Fibroblast of skin of right quadriceps (primary cell): Measurements from ENCODE around the gene LARP1.
"Not testable (repeated sequence)": the region's sequence is repeated elsewhere in the genome, so short reads cannot be mapped to it uniquely, and the experiment has no call there.

ENCODE experiments used
- DNase-seq: peaks from one replicate; pipeline ENCODE4 v3.0.0-alpha.2; 2013

LARP1 gene

DNA sequence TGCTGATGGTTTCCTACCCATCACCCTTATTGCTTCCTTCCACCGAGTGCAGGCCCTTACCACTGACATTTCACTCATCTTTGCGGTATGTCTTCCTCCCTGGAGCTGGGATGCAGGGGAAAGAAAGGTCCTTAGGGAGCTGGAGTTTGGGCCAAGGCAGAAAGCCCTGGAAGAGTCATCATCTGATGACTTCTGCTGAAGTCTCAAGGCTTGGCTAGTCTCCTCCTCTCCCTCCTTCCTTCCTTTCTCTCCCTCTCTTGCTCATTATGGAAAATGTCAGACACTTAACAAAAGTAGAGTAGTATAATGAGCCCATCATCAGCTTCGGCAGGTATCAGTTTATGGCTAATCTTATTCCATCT lies 40.0 kb downstream of the LARP1 start:
- no peak for DNase-seq

DNA sequence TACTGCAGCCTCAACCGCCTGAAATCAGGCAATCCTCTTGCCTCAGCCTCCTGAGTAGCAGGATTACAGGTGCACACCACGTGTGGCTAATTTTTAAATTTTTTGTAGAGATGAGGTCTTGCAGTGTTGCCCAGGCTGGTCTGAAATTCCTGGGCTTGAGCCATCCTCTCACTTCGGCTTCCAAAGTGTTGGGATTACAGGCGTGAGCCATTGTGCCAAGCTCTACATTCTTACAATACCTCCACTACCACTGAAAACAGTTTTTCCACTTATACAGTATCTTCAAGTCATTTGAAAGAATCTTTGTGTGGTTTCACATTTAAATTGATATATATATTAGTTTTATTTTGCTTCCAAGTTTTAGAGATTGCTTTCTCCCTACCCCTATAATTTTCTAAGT lies 42.6 kb downstream of the LARP1 start:
- DNase-seq, result no peak

DNA sequence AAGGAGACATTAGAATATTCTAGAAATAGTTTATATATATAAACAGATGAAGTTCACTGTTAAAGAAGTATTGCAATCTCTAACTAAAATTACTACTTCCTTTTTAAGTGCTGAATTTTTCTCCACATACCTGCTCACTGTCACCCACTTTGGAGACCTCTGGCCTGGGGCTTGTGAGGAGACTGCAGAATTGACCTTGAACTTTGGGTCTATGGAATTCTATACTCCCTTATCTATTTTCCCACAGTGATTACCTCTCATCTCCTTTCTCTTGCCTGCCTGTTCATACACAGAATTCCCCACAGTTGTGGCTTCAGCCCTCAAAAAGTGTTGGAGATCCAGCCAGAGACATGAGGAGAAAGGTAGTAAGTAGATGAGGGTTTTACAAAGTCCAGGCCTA lies 45.4 kb downstream of the LARP1 start:
- no peak for DNase-seq

DNA sequence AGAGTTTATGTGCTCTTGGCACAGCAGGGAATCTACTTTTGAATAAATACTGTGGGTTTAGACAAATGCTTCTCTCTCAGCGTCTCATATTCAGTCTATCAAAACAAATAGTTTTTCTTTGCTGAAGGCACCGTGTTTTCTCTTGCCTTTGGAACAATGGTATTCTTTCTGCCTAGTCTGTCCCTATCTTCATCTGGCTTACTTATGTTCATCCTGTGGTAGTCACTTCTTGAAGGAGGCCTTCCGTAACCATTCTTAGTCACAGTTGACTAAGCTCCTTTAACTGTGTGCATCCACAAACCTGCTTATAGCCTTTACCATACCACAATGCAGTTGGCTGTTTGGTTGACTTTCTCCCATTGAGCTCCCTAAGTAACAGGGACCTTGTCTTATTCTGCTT lies 45.9 kb downstream of the LARP1 start:
- no peak for DNase-seq

DNA sequence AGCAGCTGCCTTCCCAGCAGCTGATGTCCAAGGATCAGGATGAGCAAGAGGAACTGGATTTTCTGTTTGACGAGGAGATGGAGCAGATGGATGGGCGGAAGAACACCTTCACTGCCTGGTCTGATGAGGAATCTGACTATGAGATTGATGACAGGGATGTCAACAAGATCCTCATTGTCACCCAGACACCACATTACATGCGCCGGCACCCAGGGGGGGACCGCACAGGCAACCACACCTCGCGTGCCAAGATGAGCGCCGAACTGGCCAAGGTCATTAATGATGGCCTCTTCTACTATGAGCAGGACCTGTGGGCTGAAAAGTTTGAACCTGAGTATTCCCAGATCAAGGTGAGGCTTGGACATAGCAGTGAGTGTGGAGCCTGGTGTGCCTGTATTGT lies 46.9 kb downstream of the LARP1 start:
- no peak for DNase-seq

DNA sequence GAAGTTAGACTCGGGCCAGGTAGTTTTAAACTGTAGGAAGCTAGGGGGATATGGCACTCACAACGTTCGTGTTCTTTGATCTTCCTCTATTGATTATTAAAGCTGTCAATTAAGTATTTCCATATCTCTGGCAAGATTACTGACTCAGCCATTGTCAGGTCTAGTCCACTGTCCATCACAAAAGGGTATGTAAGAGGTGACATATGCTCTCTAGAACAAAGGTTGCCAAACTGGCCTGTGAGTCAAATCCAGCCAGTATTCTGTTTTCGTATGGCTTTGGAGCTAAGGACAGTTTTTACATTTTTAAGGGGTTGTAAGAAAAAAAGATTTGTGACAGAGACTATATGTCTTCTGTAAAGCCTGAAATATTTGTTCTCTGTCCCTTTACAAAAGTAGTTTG lies 51.0 kb downstream of the LARP1 start:
- DNase-seq, result no peak

DNA sequence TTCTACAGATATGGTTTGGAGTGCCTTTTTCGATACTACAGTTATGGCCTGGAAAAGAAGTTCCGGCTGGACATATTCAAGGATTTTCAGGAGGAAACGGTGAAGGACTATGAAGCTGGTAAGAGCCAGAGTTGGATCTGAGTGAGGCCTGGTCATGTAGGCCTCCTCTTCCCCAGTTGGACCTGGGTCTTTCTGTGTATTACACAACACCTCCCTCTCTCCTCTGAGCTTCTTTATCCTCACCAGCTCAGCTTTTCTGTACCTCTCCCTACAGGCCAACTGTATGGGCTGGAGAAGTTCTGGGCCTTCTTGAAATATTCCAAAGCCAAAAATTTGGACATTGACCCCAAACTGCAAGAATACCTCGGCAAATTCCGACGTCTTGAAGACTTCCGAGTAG lies 56.1 kb downstream of the LARP1 start:
- no peak for DNase-seq

DNA sequence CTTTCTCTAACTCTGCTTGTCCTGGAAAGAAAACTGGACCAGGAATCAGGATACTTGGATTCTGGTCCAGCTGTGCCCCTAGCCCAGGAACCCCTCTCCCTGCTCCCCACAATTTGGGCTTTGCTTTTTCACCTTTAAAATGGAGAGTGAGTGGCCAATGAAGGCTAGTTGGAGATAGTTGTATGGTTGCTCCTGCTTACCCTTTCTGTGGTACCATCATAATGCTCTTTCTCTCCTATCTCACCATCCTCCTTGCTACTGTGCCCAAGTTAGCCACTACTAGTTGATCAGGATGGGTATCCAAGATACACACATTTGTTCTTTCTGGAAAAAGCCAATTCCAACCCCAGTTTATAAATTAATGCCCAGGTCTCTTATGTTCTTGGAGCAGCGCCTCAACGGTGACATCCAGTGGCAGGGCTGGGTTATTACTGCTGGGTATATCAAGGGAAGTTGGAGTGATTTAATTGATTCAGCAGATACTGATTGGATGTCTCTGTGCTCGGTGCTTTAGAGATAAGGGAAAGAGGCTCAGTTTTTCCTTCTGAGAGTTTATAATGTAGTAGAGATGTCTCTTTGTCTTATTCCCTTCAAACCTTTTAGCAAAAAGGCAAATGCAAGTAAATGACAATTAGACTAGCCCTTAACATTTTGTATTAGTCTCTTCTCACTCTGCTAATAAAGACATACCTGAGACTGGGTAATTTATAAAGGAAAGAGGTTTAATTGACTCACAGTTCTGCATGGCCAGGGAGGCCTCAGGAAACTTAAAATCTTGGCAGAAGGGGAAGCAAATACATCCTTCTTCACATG lies 56.7 kb downstream of the LARP1 start:
- DNase-seq, result peak; percentile 57

DNA sequence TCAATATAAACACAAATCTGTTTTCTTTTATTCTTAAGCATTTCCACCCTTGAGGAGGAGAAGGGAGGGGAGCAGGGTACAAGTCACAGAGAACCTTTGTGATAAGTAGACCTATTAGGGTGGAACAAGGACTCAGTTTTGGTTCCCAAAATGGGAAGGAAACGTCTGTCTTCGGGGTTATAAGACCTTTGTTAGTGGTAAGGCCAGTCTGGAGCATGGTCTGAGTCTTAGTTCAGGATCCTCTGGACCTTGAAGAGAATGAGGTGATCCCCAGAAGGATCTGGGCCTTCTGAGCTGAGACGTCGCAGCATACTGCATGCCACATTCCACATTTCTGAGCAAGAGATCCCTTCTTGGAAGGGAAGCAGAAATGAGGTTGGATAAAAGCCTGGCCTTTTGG lies 58.0 kb downstream of the LARP1 start:
- no peak for DNase-seq

DNA sequence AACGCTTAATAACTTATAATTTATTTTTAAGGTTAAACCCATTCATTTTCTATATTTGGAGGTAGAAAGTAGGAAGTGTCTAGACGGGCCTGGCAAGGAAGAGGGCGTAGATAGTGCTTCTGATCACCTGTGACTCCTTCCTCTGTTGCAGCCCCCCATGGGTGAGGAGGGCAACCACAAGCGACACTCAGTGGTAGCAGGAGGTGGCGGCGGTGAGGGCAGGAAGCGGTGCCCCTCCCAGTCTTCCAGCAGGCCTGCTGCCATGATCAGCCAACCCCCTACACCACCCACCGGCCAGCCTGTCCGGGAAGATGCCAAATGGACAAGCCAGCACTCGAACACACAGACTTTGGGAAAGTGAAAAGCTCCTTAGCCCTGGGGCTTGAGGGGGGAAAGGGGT lies 58.6 kb downstream of the LARP1 start:
- DNase-seq, result no peak

DNA sequence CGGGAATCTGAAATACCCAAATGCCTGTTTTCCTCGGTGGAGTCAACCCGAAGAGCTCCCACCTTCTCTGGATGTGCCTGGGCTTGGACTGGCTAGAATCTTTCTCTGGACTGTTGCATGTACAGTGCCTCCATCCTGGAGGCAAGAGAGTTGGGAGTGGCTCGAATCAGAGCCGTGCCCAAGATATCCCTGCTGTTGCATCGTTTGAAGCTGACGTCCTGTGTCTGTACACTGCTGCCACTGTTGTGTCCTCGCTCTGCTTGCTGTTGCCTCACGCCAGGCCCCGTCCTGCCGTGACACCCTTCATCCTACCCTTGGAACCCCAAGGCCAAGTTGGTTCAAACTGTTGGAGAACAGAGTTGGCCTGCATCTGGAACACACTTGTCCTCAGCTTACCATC lies 59.8 kb downstream of the LARP1 start:
- DNase-seq, result no peak

DNA sequence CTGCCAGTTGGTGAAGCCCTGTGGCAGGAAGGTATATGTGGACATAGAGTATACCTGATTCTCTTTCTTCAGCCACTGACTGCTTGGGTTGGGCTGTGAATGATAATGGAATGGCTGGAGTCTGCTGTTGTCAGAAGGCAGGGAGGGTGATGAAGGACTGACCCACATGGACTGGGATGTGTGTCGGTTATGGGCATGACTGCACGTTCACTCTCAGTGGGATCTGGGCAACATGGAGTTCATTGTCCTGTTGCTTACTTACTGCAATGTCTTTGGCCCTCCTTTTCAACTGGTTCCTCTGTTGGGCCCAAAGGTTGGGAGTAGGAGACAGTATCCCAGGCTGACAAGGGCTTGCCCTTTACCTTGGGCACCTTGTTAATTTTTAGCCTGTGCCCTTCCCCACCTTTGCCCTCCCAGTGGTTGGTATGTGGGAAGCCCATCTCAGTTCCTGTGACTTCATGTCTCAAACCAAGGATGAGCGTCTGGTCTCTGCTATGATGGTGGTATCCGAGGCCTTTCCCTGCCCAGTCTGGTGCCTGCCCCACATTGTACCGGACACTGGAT lies 60.6 kb downstream of the LARP1 start:
- DNase-seq, result no peak

DNA sequence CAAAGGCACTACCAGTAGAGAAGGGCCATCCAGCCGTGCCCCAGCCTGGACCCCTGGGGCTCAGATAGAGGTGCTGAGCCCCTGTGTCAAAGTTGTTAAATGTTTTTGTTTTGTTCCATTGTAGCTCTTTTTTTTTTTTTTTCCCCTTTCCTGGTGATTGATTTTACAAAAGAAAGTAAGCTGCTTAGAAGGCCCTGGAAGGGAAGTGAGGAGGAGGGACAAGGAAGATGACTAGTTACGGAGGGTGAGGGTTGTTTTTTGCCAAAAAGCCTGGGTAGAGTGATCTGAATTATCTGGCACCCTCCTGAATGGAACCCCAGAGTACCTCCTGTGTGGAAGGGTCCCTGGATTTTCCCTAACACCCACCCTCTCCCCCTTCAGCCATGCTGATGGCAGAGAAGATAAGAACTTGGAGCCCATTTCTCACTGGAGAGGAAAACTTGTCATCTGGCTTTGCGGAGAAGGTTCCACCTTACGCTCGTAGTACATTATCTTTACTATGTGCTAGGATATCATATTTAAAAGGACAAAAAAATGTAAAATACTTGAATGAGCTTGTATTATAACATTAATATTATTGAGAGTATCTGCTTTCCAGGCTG lies 61.8 kb downstream of the LARP1 start:
- no peak for DNase-seq

DNA sequence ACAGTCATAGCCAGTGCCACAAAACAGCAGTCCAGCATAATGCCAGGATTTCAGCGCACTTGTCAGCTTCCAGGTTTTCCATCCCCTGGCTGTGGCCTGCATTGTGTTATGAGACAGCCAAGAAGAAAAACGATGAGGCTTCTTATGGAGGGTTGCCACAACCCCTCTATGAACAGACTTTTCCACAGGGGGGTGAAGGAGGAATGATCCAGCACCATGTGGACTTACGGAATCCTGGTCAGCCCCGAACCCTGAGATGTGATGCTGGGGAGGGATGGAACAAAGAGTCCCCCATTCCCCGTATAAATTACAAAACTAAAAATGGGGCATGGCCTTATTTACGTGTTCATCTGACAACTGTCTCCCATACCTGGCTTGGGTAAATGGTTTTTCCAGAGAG lies 62.6 kb downstream of the LARP1 start:
- DNase-seq, result no peak

DNA sequence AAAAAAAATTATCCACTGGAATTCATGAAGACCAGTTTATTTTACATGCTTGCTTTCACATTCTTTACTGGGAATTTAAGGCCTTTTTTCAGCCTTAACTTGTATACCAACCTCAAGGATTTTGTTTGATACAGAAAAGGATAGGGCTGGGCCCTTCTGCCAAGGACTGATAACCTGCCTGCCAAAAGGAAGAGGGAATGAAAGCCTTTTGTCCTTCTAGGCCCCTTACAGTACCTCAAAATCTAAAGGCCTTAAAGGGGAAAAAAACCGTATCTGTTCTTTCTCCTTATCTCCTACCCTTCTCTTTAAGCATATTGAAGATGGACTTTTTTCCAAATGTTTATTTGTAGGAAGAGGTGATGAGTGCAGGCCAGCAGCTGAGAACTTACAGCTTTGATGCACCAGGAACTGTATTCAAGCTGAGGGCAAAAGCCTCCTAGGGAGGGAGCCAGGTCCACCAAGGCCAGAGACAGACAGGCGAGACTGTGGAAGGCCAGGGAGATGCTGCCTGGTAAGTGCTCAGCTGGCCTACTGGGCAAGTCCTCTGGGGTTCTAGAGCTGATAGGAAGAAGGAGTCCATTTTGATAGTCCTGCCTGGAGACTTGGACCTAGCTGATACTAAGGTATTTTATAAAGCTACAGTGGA lies 63.4 kb downstream of the LARP1 start:
- no peak for DNase-seq

DNA sequence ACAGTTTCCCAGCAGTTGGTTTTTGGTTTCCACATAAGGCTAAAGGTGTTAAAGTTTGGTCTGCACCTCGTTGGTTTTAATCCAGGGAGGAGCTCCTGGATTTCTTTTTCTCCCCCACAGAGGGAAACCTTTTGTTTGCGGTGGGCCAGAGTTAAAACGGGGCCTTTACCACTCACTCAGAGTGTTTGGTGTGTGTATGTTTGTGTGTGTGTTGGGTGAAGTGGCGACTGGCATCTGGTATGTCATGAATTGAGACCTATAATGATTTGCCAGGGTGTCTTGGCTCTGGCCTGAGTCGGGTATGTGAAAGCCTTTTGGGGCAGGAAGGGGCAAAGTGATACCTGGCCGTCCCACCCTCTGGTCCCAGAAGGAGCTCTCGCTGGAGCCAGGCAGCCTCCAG lies 64.4 kb downstream of the LARP1 start:
- DNase-seq, result no peak

DNA sequence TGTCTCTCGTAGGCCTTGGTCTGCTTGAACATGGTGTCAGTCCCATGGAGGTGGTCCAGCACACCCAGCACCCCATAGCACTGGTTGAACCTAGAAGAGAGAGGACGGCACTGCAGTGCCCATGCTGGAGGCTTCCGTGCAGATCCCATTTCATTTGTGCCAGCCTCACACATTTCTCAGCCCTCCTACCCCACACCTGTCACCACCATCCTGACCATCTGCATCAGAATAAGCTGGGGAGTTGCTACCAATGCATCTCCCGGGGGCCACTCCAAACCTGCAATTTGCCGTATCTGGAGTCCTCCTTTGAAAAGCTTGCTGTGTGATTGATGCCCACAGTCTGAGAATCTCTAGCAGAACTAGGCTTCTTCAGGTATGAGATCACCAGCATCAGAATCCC lies 65.2 kb downstream of the LARP1 start:
- no peak for DNase-seq

DNA sequence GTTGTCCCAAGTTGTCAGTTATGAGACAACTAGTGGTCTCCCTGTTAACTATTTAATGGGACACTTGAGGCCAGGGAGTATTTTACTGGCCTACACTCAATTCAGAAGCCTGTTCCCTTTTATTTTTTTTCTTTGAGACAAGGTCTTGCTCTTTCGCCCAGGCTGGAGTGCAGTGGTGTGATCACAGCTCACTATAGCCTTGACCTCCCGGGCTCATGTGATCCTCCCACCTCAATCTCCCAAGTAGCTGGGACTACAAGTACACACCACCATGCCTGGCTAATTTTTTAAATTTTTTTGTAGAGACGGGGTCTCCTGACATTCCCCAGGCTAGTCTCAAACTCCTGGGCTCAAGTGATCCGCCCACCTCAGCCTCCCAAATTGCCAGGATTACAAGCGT lies 67.7 kb downstream of the LARP1 start:
- DNase-seq, result not testable (repeated sequence)

DNA sequence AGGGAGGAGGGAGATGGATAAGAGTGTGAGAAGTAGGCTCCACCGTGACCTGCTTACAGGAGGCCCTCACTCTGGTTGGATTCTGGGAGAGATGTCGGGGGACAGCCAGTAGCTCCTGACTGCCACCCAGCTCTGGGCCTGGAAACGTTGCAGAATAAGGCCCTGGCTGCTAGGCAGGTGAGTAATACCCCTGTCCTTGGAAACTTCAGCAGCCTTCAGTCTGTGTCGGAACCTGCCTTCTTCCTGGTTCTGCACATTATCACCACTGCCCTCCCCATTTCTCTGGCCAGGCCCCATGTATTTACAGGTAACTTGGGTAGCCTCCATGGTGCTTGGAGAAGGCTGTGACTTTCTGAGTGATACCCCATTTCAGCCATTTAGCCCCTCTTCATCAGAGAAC lies 68.4 kb downstream of the LARP1 start:
- no peak for DNase-seq

DNA sequence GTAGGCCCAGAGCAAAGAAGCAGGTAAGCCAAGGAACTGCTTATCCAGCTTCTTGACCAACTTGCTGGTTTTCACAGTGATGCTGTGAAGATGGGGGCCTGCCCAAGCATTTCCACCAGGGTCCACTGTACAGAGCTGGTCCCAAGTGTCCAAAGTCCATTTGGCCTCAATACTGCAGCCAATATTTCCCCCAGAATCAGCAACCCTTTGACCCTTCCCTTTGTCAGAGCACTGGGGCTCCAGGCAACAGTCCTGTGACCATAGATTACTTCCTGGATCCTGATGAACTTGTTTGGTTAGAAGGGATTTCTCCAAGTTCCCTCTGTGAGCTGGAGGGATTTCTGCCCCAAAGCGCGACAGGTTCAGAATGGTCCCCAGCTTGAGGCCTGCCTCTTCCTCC lies 68.9 kb downstream of the LARP1 start:
- no peak for DNase-seq

DNA sequence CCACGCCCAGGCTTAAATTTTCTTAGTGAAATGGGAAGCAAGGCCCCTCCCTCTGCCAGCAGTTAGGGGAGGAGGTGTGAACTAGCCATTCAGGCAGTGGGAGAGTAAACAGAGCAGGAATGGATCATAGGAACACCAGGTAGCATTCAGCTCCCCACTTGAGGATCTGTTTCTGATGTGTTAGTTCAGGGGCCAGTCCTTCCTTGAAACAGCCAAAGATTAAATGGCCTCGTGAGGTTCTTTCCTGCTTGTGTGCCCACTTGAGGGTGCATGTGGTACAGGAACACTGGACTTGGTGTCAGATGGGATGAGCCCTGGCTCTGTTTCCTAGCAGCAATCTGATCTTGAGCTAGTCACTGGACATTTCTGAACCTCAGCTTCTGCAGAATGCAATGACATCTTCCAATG lies 74.0 kb downstream of the LARP1 start:
- DNase-seq, result no peak

DNA sequence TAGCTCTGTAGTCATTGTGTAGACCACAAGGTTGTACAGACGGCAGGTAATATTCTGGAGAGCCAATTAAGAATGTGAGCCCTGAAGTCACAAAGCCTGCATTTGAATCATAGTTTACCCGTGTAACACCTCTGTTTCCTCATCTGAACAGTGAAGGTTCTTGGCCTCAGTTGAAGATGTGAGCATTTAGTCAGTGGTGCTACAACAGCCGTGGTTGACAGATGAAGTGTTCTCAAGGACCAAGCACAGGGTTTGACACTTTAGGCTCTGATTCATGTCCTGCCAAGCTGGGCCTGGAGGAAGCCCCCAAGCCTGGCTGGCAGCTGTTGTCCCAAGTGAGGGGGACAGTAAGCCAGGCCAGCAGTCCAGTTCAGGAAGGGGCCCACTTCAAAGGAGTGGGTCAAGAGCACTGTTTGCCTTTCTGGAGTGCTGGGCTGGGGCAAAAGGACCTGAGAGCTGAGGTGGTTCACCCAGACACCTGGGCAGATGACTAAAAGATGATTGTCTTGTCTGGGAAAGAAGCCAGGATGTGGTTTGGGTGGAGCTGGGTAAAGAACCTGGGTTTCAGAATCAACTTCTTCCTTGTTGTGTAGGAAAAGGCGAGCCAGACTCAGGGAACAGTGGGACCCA lies 74.5 kb downstream of the LARP1 start:
- no peak for DNase-seq

DNA sequence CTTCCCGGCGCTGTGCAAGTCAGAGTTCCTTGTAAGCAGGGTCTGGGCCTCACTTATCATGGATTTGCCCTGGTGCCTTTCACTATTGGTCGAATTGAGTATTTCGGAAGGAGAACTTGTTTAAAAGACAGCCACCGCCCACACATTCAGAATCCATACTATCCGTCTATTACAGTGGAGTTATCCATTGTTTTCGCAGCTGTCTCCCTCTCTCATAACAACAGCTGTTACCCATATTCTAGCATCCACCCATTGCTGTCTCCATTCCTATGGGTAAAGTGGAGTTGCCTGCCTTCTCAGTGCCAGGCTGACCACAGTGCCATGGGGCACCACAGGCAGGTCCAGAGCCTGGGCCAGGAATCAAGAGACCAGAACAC lies 75.0 kb downstream of the LARP1 start:
- DNase-seq, result no peak

DNA sequence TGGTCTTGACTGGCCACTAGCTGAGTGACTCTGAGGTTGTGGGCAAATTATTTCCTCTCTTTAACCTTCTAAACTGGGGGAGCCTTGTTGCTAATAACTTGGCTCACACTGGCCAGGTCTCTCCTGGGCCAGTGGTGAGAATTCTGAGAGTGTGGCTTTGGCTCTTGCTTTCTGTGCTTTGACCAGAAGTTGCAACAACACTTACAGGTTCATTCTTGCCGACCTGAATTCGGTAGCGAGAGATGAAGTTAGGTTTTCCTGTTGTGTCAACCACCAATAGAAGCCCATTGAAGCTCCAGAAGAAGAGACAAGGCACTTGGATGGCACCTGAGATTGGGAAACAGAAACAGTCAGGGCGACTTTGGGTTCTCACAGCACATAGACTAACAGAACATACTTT lies 75.4 kb downstream of the LARP1 start:
- DNase-seq, result no peak
